Activated CD8-positive, alpha-beta memory T cell treated with anti-CD3 and anti-CD28 coated beads, Interleukin-2, amount 50 U/mL, for 4 hours (primary cell): ENCODE results near the gene IFITM2.

ENCODE experiments used
- DNase-seq: peaks from one replicate; pipeline ENCODE4 v3.0.0-alpha.2; 2020

IFITM2 gene

DNA sequence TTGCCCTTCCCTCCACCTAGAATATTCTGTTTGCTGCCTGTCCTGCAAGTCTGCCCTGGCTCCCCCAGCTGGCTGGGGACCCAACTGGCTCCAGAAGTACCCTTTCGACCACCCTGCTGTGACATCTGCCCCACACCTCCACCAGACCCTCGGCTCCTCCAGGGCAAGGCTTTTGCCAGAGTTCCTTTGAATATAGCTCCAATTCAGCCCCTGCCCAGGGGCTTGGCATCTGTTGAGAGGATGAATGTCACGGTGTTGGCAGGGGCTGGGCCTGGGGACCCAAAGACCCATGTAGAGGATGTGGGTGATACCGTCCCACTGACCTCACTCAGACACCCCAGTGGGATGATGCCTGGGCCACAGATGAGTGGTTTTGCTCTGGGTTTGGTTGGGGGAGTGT is 25.4 kb upstream of the IFITM2 start:
- no peak for DNase-seq

DNA sequence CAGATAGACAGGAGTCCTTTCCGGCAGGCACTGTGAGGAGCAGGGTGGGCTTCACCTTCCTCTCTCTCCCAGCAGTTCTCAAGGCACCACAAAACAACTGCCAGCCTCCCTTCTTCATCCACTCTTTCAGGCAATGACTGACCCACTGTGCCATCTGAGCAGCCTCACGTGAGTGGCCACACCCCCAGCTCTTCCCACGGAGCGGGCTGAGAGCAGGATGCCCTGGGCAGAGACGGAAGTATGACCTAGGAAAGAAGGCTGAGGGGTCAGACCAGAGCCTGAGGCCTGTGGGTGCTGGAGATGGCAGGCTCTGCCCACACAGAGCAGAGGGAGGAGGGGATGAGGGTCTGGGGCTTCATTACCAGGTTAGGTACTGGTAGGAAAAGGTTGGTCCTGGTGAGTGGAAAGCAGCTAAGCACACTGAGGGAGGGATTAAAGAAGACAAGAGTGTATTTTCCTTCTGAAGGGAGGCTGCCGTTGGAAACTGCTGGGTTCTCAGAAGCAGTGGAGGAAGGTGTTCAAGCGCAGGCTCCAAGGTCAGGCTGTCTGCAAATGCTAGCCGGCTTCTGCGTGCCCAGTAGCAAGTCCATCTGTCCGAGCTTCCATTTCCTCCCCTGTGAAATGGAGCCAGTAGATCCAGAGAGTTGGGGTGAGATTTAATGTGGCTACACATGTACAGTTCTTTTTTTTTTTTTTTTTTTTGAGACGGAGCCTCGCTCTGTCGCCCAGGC is 24.8 kb upstream of the IFITM2 start:
- no peak for DNase-seq

GRCh38 chr11:283405-284104 is 24.1 kb upstream of the IFITM2 start:
- DNase-seq, result no peak

DNA sequence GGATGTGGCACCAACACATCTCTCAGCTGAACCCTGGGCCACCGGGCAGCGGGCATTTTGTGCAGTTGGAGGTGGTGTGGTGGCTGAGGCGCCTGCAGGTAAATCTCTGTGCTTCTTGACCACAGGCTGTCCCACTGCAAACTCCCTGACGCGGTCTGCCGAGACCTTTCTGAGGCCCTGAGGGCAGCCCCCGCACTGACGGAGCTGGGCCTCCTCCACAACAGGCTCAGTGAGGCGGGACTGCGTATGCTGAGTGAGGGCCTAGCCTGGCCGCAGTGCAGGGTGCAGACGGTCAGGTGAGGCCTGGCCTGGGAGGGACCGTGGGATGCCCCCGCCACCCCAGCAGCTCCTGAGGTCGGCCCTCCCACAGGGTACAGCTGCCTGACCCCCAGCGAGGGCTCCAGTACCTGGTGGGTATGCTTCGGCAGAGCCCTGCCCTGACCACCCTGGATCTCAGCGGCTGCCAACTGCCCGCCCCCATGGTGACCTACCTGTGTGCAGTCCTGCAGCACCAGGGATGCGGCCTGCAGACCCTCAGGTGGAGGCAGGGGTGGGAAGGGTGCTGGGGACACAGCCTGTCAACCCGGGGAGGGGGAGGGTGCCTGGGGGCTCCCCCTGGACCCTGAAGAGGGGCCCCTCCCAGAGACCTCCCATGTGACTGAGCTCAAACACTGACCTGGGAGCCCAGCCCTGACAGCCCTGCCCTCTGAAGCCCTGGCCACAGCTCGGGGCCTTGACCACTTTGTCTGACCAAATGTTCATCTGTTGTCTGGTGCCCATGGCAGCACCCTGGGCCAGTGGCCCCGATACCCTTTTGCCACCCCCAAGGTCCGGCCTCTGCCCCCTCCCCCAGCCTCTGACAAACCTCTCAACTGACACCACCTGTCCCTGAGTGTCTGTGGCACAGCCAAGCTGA is 23.3 kb upstream of the IFITM2 start:
- no peak for DNase-seq

GRCh38 chr11:285021-285893 is 22.4 kb upstream of the IFITM2 start:
- peak; percentile 13 for DNase-seq

GRCh38 chr11:285894-286220 is 21.8 kb upstream of the IFITM2 start:
- peak; percentile 13 for DNase-seq

GRCh38 chr11:286977-287820 is 20.4 kb upstream of the IFITM2 start:
- DNase-seq, result peak; percentile 51

DNA sequence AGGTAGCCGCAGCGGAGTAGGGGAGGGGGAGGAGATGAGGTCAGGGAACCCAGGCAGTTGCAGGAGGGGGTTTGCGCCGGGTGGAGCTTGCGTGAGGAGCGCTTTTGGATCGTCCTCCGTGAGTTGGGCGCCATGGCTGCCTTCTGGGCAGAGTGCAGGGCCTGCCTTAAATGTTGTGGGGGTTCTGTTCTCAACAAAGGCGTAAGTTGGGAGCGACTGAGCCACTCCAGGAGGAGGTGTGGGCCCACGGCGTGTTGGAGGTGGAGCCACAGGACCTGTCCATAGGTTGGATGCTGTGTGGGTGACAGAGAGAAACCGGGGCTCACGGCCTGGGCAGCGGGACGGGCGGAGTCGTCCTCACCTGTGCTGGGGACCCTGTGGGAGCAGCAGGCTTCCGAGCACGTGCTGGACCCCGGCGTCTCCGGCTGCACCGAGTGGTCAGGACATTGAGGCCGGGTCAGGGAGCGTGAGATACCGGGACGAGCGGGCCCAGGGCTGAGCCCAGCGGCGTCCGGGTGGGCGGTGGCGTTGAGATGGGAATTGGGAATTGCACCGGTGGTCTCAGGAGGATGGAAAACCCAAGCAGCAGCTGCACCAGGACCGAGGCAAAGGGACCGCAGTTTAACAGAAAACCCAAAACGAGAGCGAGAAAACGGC is 19.7 kb upstream of the IFITM2 start:
- peak; percentile 62 for DNase-seq

- peak; percentile 67 for DNase-seq
Measured at GRCh38 chr11:288478-289397, 18.9 kb upstream of the IFITM2 start, which contains the start of gene PGGHG. Gene PGGHG, plus strand, starts transcription at chr11:289126. Its CDS starts 691 bp downstream, at chr11:289817.

- DNase-seq, result peak; percentile 56
Measured at GRCh38 chr11:289398-289711, 18.3 kb upstream of the IFITM2 start.

- DNase-seq, result peak; percentile 24
Measured at GRCh38 chr11:289712-290620, 17.6 kb upstream of the IFITM2 start.

DNA sequence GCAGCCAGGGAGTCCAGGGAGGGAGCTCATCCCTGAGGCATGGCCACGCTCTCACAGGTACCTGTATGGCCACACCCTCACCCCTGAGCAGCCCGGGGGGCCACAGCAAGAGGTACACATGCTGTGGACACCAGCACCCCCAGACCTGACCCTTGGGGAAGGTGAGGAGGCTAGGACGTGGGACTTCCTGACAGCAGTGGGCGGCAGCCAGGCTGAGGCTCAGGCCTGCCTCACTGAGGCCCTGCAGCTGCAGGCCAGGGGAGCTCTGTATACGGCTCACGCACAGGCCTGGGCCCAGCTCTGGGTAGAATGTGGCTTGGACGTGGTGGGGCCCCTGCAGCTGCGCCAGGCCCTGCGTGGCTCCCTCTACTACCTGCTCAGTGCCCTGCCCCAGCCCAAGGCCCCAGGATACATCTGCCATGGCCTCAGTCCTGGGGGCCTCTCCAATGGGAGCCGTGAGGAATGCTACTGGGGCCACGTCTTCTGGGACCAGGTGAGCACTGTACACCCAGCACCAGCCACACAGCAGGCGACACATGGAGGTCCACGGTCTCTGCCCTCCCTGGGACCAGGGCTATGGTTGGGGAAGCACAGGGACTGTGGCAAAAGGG is 16.9 kb upstream of the IFITM2 start:
- peak; percentile 14 for DNase-seq

- DNase-seq, result peak; percentile 17
Measured at GRCh38 chr11:291281-292210, 16.1 kb upstream of the IFITM2 start.

DNA sequence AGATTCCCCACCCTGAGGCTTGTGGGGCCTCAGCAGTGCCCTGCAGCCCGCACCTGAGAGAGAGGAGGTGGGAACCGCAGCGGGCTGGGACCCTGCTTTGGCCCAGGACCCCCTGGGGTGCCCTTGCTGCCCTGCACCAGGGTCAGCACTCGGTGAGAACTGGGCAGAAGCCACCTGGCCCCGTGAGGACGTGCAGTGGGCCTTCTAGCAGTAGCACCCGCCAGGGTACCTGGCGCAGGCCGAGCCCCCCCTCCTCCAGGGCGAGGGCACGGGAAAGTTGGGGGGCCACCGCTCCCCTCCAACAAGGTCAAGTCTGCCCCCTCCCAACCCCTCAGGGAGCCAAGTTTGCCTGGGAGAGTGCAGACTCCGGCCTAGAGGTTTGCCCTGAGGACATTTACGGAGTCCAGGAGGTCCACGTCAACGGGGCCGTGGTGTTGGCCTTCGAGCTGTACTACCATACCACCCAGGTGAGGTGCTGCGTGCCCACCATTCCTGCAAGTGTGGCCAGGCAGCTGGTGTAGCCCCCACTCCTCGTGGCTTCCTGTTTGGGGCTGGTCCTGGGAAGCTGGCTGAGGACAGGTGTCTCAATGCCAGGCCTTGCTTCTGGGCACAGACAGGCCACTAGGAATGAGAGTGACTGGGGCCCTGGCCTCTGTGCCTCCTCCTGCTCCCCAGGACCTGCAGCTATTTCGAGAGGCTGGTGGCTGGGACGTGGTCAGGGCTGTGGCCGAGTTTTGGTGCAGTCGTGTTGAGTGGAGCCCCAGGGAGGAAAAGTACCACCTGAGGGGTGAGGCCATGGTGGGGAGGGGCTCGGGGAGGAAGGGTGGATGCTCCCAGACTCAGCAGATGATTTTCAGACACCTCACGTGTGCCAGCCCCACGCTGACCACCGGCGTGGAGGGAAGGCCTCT is 15.2 kb upstream of the IFITM2 start:
- peak; percentile 15 for DNase-seq

DNA sequence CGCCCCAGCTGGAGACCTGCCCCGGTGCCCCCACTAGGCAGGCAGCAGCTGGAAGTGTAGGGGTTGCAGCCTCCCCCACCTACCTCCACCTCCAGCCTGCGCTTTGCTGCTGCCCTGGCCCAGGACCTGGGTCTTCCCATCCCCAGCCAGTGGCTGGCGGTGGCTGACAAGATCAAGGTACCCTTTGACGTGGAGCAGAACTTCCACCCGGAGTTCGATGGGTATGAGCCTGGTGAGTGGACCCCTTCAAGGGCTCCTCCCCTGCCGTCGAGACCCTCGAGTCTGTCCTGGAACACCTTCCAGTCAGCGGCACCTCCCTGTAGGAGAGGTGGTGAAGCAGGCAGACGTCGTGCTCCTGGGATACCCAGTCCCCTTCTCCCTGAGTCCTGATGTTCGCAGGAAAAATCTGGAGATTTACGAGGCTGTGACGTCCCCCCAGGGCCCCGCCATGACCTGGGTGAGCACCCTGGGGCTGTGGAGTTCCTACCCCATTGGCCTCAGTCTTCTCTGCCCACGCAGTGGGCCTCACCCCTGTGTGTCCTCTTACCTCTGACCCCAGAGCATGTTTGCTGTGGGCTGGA is 14.3 kb upstream of the IFITM2 start:
- peak; percentile 20 for DNase-seq
